SK-N-MC (cell line): ENCODE data around the gene MAGI1.
"Not testable (repeated sequence)": the region's sequence is repeated elsewhere in the genome, so short reads cannot be mapped to it uniquely, and the experiment has no call there.

Experiments used
- DNase-seq: peaks from one replicate; pipeline ENCODE4 v3.0.0-alpha.2; 2011; ENCODE audit warnings: low read depth, low spot score
- H3K27ac ChIP-seq: fragments of 200-600 bp; sonication (generic); 2 replicates; pipeline ENCODE4 v1.5.1; 2016; ENCODE audit warnings: mixed run types
- H3K36me3 ChIP-seq: fragments of 200-600 bp; sonication (generic); 2 replicates; pipeline ENCODE4 v1.6.1; 2017; ENCODE audit warnings: antibody characterized with exemption, low read length, mixed read lengths; ENCODE audit not compliant: insufficient read depth
- H3K4me3 ChIP-seq: fragments of 200-600 bp; sonication (generic); 2 replicates; pipeline ENCODE4 v1.5.1; 2016
- H3K9ac ChIP-seq: fragments of 200-600 bp; sonication (generic); 2 replicates; pipeline ENCODE4 v1.8.0; 2017; ENCODE audit warnings: mixed run types, mixed read lengths; ENCODE audit not compliant: insufficient read length
- H3K9me3 ChIP-seq: fragments of 200-600 bp; sonication (generic); 2 replicates; pipeline ENCODE4 v1.6.1; 2017; ENCODE audit warnings: low read depth, mild to moderate bottlenecking, antibody characterized with exemption, low read length, moderate library complexity, mixed read lengths
- EZH2 ChIP-seq: fragments of 200-600 bp; sonication (generic); IDR thresholded peaks from one replicate; pipeline ENCODE4 v1.6.1; 2017; ENCODE audit warnings: antibody characterized with exemption
- FOXP2 ChIP-seq: optimal IDR thresholded peaks from 2 replicates; pipeline ENCODE3; 2011; ENCODE audit warnings: mild to moderate bottlenecking, moderate library complexity; ENCODE audit not compliant: insufficient read depth; ENCODE audit errors: extremely low read length, control extremely low read depth
- POLR2AphosphoS5 ChIP-seq: IDR thresholded peaks from 2 replicates; pipeline ENCODE4 v1.6.1; 2012; ENCODE audit warnings: mild to moderate bottlenecking, low read depth, low read length, borderline replicate concordance

MAGI1 gene

DNA sequence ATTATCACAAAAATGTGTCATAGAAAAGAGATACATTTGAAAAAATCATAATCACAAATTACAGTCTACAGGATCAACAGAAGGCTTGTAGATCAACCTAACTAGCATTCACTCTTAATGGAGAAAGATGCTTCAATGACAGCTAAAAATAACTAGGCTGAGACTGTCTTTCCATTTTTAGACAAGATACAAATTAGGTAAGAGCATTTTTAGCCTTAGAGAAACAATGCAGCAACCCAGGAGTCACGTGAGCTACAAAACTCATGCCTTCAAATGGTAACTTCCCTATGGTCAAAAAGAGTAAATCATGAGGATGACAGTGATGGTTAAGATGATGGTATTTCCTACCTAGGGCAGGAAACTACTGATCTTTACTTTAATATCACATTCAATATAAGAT lies 415.4 kb downstream of the MAGI1 start:
- DNase-seq = no peak
- TF ChIP-seq FOXP2 (no peak), POLR2AphosphoS5 (no peak), EZH2 (no peak)
- no peak overlapping the region for H3K9ac ChIP-seq
- H3K27ac ChIP-seq = no peak overlapping the region
- H3K36me3 ChIP-seq = no peaks in the 10 kb centered on the region
- no peaks in the 10 kb centered on the region for H3K9me3 ChIP-seq
- H3K4me3 ChIP-seq = no peak overlapping the region

DNA sequence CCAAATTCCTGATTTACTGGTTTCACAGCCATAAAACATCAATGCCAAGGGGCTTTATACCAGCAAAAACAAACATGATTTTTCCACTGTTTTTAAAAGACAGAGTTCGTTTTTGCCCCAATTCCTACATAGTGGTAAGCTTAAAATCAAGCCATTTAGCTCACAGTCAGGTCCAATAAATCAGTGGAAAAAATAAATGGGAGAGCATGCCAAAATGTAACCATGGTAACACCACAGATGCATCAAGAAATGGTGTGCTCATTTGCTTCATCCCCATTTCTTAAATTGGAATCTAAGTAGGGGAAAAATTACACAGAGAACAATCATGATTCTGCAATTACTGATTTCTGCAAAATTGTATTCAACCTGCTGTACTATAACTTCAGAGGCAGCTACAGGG lies 418.8 kb downstream of the MAGI1 start:
- Histone ChIP-seq H3K9me3 (no peaks in the 10 kb centered on the region), H3K36me3 (no peaks in the 10 kb centered on the region), H3K9ac (no peak overlapping the region), H3K4me3 (no peak overlapping the region), H3K27ac (no peak overlapping the region)
- DNase-seq = no peak
- TF ChIP-seq EZH2 (no peak), POLR2AphosphoS5 (no peak), FOXP2 (no peak)

DNA sequence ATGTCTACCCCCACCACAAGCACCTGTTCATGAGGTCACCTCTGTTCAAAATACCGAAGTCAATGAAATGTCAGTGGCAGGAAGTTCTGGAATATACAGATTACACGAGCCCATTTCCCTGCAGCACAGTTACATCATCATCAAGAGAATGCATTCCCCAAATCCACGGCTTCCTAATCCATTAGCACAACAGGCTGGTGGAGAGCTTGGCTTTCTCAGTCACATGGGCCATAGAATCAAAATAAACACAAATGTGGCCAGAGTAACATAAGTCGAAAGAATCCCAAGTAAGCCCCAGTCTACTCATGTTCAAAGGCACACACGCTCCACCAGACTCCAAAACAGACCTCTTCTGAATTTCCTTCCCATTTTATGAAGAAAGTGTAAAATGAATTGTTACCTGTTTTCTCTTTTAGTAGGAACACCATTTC lies 419.3 kb downstream of the MAGI1 start:
- no peaks in the 10 kb centered on the region for H3K36me3 ChIP-seq
- TF ChIP-seq POLR2AphosphoS5 = no peak
- TF ChIP-seq EZH2 = no peak
- TF ChIP-seq FOXP2 = no peak
- DNase-seq = no peak
- no peak overlapping the region for H3K9ac ChIP-seq
- H3K4me3 ChIP-seq = no peak overlapping the region
- H3K27ac ChIP-seq = no peak overlapping the region
- no peaks in the 10 kb centered on the region for H3K9me3 ChIP-seq

DNA sequence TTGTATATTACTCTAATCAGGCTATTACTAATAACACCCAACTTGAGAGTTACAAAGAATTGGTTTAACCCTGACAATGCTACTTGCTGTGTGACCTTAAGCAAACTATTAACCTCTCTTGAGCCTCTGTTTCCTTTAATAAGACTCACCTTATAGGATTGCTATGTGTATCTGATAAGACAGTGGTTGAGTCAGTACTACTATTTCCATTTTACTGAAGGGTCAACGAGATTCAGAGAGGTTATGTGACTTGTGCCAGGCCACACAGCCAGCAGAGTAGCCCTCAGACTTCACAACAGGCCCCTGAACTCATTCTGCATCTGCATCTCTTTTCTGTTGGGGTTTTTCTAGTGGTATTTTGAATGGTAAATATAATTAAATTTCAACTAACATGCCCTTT lies 420.1 kb downstream of the MAGI1 start:
- Histone ChIP-seq H3K36me3 (no peaks in the 10 kb centered on the region), H3K9ac (no peak overlapping the region), H3K4me3 (no peak overlapping the region), H3K27ac (no peak overlapping the region), H3K9me3 (no peaks in the 10 kb centered on the region)
- TF ChIP-seq EZH2 = no peak
- no peak for TF ChIP-seq FOXP2
- TF ChIP-seq POLR2AphosphoS5 = no peak
- no peak for DNase-seq

DNA sequence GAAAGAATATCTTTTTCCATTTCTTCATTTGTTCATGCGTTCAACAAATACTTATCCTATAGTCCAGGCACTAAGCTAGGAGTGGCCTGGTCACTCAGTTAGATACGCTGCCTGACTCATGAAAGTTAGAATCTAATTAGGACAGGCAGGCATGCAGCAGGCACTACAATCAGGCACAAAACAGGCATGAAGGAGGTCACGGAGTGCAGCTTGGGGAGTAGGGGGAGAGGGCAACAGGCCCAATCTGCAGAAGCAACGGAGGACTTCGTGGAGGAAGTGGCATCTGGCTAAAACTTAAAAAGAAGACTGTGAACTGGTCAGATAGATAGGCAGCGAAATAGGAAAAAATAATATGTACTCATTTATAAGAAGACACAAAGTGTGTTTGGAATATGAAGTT lies 420.9 kb downstream of the MAGI1 start:
- H3K9ac ChIP-seq = no peak overlapping the region
- H3K27ac ChIP-seq = no peak overlapping the region
- H3K9me3 ChIP-seq = no peaks in the 10 kb centered on the region
- no peak for DNase-seq
- no peaks in the 10 kb centered on the region for H3K36me3 ChIP-seq
- TF ChIP-seq FOXP2 (no peak), EZH2 (no peak), POLR2AphosphoS5 (no peak)
- H3K4me3 ChIP-seq = no peak overlapping the region

DNA sequence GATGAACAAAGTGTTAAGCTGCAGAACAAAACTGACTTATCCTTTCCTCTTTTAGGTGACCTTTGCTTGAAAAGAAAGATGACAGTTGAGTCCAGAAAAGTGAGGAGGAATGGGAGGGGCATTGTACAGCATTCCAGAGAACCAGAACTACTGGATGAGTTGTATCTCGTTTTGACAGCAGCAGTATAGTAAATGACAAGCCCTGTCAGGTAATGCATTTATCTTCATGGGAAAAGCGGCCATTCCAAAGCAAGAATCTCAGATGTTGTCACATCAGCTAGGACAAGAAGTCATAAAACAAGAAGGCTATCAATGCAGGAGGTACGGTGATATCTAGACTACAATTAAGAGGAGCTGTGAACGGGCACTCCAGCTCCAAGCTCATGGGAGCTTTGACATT lies 421.5 kb downstream of the MAGI1 start:
- Histone ChIP-seq H3K36me3 (no peaks in the 10 kb centered on the region), H3K4me3 (no peak overlapping the region), H3K9ac (no peak overlapping the region), H3K27ac (no peak overlapping the region), H3K9me3 (no peaks in the 10 kb centered on the region)
- no peak for TF ChIP-seq POLR2AphosphoS5
- no peak for TF ChIP-seq FOXP2
- TF ChIP-seq EZH2 = no peak
- no peak for DNase-seq

DNA sequence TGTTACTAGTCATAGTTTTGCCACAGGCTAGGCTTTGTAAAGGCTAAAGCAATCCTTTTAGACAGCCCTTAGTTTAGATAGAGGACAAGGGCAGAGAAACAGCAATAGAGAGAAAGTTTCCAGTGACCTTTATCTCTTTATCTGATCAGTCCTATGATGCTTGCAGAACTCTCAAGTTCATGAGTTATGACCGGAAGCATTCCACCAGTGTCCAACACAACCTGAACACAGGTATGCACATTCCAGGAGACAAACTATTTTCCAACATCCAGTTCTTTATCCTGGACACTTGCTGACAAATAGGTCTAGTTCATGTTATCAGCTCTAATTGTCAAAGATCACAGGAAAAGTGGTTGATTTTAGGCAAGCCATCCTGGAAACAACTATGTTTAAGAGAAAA lies 422.2 kb downstream of the MAGI1 start:
- Histone ChIP-seq H3K4me3 (no peak overlapping the region), H3K9me3 (no peaks in the 10 kb centered on the region), H3K36me3 (no peaks in the 10 kb centered on the region), H3K27ac (no peak overlapping the region), H3K9ac (no peak overlapping the region)
- no peak for TF ChIP-seq POLR2AphosphoS5
- no peak for TF ChIP-seq FOXP2
- no peak for TF ChIP-seq EZH2
- DNase-seq = no peak

GRCh38 chr3:65615329-65615728 lies 423.4 kb downstream of the MAGI1 start:
- no peaks in the 10 kb centered on the region for H3K9me3 ChIP-seq
- no peak overlapping the region for H3K9ac ChIP-seq
- no peak overlapping the region for H3K27ac ChIP-seq

GRCh38 chr3:65614585-65614984 lies 424.1 kb downstream of the MAGI1 start:
- TF ChIP-seq FOXP2 (no peak), EZH2 (no peak), POLR2AphosphoS5 (no peak)
- Histone ChIP-seq H3K9me3 (no peaks in the 10 kb centered on the region), H3K27ac (no peak overlapping the region)

More at GRCh38 chr3:65615329-65615728, 423.4 kb downstream of the MAGI1 start:
- H3K4me3 ChIP-seq = no peak overlapping the region
- H3K36me3 ChIP-seq = no peaks in the 10 kb centered on the region
- no peak for DNase-seq
- no peak for TF ChIP-seq POLR2AphosphoS5
- TF ChIP-seq EZH2 = no peak
- TF ChIP-seq FOXP2 = no peak

DNA sequence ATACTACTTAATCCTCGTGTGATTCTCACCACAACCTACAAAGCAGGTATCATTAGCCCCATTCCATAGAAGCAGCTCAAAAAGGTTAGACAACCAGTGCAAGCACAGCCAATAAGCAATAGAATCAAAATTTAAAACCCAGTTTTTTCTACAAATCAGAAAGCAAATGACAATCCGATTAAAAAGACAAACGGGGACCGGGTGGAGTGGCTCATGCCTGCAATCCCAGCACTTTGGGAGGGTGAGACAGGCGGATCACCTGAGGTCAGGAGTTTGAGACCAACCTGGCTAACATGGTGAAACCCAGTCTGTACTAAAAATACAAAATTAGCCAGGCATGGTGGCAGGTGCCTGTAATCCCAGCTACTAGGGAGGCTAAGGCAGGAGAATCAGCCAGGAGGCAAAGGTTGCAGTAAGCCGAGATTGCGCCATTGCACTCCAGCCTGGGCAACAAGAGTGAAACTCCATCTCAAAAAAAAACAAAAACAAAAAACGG lies 430.7 kb downstream of the MAGI1 start:
- H3K9me3 ChIP-seq, H3K4me3 ChIP-seq, H3K9ac ChIP-seq, H3K36me3 ChIP-seq, DNase-seq, H3K27ac ChIP-seq: not testable (repeated sequence)

More at GRCh38 chr3:65614585-65614984, 424.1 kb downstream of the MAGI1 start:
- DNase-seq = no peak
- Histone ChIP-seq H3K9ac (no peak overlapping the region), H3K4me3 (no peak overlapping the region), H3K36me3 (no peaks in the 10 kb centered on the region)
